Inferior parietal cortex (tissue), 1 donor: ENCODE results near the gene FAM151B.
"Not testable (repeated sequence)": the region's sequence is repeated elsewhere in the genome, so short reads cannot be mapped to it uniquely, and the experiment has no call there.

Experiments used
- DNase-seq: peaks from one replicate; pipeline ENCODE4 v3.0.0-alpha.2; 2016; ENCODE audit errors: extremely low spot score

Gene FAM151B

DNA sequence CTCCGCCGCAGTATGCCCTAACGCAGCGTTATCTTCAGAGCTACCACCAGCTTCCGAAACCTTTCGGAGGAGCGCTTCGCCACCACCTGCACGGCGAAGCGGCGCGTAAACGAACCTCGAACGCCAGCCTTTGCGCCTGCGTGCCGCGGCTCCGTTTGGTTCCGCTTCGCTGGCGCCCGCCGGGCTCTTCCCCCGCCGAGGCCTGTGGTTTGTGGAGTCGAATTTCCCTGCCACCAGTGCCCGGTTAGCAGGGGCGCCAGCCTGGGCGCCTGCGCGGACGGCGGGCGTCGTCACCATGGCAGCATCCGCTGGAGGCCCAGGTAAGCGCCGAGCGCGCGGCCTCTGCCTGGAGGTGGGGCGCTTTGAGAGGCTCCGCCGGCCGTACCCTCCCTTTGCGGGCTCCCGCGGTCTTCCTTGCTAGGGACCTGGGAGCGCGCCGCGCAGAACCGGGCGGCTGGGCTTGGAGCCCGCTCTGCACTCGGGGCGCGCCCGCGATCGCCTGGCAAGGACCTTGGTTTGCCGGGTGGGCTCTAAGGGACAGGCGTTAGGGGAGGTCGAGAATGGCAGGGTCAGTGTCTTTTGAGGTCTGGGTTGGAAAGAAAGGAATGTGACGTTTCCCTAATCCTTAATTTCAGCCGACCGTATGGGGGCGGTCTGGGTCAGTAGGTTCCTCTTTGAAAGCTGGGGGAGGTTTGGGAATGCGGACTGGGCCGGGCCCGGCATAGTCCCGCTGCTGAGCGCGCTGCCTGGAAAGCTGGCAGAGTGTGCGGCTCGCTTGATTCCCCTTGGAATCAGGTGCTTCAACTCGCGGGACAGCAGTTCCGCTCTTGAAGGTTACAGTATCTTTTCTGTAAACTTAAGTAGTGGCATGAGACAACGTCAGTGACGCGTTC lies at the start of gene FAM151B:
TSS of gene FAM151B (plus strand) at position 272 of the 893 bp plus-strand sequence. CDS start at position 296, 24 bp downstream.
- DNase-seq, result peak; percentile 74

GRCh38 chr5:80438739-80439138 lies 49.2 kb upstream of the FAM151B start:
- no peak for DNase-seq

DNA sequence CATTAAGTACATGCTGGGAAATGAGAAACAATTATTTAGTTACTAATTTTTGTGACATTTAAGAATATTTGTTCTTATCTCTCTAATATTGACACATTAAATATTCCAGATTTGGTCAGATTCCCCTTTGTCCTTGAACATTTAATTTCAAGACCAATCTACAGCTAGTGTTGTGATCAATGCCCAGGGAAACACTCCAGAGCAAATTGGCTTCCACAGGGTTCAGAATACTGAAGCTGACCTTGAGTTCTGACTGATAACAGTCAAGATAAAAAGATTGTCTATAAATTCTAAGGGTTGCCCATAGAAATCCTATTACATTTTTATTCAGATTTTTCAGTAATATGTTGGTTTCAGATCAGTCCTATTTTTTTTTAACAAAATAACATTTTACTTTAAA lies 48.7 kb upstream of the FAM151B start:
- no peak for DNase-seq

DNA sequence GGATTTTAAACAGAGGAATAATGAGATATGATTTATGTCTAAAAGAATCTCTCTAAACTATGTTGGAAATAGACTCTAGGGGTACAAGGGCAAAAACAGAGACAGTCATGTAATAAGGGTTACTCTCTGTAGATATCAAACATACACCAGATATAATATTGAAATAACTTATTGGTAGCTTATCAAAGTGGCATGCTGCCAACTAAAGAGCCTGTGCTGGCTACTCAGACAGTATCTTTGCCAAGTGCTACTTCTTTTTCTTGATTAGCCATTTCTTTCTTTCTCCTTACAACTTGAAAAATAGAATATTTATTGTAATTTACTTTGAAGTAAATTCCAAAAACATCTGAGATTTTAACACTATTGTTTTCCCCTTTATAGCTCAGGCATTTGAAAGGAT lies 45.2 kb upstream of the FAM151B start:
- DNase-seq, result no peak

GRCh38 chr5:80453366-80453765 lies 34.5 kb upstream of the FAM151B start:
- no peak for DNase-seq

- DNase-seq, result no peak
Observed at GRCh38 chr5:80463269-80463668, 24.6 kb upstream of the FAM151B start.

- DNase-seq, result no peak
Observed at GRCh38 chr5:80466669-80467485, 21.0 kb upstream of the FAM151B start.

GRCh38 chr5:80468131-80468530 lies 19.8 kb upstream of the FAM151B start:
- no peak for DNase-seq

GRCh38 chr5:80470631-80471030 lies 17.3 kb upstream of the FAM151B start:
- not testable (repeated sequence) for DNase-seq

DNA sequence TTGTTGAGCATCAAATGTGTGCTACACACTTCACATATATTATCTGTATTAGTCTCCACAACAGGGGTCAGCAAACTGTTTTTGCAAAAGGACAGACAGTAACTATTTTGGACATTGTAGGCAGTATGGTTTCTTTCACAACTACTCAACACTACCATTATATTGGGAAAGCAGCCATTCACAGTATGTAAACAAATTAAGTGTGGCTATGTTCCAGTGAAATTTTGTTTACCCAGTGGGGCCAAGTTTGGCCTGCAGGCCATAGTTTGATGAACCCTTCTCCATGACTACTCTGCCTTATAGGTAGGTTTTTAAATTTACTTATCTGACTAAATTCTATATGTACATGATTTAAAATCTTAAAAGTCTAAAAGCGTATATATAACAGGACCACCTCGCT lies 13.0 kb upstream of the FAM151B start:
- DNase-seq, result no peak

- DNase-seq, result no peak
Observed at GRCh38 chr5:80479713-80480112, 8.2 kb upstream of the FAM151B start.

GRCh38 chr5:80480354-80480753 lies 7.5 kb upstream of the FAM151B start:
- no peak for DNase-seq

GRCh38 chr5:80481019-80481893 lies 6.6 kb upstream of the FAM151B start:
- peak; percentile 20 for DNase-seq

DNA sequence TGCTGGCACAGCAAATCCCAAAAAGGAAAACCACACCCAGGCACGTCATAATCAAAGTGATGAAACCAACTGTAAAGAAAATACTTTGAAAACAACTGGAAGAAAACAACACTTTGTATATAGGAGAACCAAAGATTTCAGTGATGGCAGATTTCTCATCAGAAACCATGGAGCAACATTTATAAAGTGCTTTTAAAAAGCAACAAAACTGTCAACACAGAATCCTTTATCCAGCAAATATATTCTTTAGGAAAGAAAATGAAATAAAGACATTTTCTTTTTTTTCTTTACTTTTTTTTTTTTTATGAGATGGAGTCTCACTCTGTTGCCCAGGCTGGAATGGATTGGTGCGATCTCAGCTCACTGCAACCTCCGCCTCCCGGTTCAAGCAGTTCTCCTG lies 5.3 kb upstream of the FAM151B start:
- DNase-seq, result no peak

GRCh38 chr5:80483636-80484232 lies 4.2 kb upstream of the FAM151B start:
- DNase-seq, result no peak

GRCh38 chr5:80487444-80487828 lies 464 bp upstream of the FAM151B start:
- DNase-seq, result no peak

- no peak for DNase-seq
Observed at GRCh38 chr5:80491296-80491695, 3.4 kb downstream of the FAM151B start.

DNA sequence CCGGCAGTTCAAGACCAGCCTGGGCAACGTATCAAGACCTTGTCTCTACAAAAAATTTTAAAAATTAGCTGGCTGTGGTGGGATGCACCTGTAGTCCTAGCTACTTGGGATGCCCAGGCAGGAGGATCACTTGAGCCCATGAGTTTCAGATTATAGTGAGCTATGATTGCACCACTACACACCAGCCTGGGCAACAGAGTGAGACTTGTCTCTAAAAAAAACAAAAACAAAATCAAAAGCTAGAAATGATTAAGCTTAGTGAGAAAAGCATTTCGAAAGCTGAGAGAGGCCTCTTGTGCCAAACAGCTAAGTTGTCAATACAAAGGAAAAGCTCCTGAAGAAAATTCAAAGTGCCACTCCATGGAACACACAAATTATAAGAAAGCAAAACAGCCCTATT lies 4.8 kb downstream of the FAM151B start:
- DNase-seq, result no peak

GRCh38 chr5:80493443-80493842 lies 5.5 kb downstream of the FAM151B start:
- not testable (repeated sequence) for DNase-seq

- DNase-seq, result no peak
Observed at GRCh38 chr5:80495891-80496290, 8.0 kb downstream of the FAM151B start.

GRCh38 chr5:80502800-80503199 lies 14.9 kb downstream of the FAM151B start:
- no peak for DNase-seq
